Measurements from ENCODE around the gene CYP51A1. TPM values are rescaled to one million over a fixed set of nuclear protein-coding genes. Genes with fewer than 3 reads are reported as not detected.

Gene CYP51A1
- total and polyA plus RNA-seq, 4 donors, result 9.4 to 38.4 (median 22.9) TPM

DNA sequence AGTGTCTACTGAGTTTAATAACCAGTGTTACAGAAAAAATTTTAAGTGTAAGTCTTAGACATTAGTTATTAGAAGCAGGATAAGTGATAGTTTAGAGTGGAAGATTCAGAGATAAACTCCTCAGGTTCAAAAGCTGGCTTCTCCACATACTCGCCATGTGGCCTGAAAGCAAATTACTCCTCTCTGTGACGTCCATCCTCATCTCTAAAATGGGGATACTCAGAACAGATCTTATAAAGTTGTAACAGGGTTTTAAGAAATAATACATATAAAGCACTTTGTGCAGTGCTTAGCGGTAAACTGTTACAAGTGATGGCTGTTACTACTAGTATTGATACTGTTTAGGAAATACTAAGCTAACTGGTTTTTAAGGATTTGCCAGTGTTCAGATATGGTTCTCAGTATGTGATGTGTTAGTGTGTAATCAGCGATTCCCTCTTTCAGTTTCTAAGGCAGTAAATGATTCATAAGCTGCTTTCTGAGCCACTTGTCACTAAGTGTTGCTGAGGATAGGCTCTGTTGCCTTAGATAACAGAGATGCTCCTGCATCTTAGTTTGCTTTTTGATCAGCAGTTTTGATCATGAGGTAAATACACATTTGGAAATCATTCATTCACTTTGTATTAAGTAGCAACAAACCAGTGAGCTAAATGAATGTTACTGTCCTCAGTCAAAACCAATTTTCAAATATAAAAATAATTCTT is 58.7 kb downstream of the CYP51A1 start:
- ATAC-seq (ENCODE audit: low FRiP score) (no peak), DNase-seq (no peak)
- Histone ChIP-seq H3K27ac (ENCODE audit: low read depth in 1 of 2, low read length in 2 of 2) (no peak overlapping the region), H3K36me3 (ENCODE audit: control insufficient read depth in 1 of 2, insufficient read depth in 2 of 2, low read length in 1 of 2) (no peaks in the 10 kb centered on the region), H3K4me3 (ENCODE audit: low read length in 2 of 2) (no peak overlapping the region), H3K4me1 (ENCODE audit: control insufficient read depth in 1 of 2, insufficient read depth in 2 of 2, low read length in 2 of 2) (no peaks in the 10 kb centered on the region), H3K27me3 (ENCODE audit: control insufficient read depth in 1 of 2, insufficient read depth in 2 of 2, low read length in 1 of 2) (no peaks in the 10 kb centered on the region), H3K9me3 (ENCODE audit: control insufficient read depth, low read length) (no peaks in the 10 kb centered on the region)
- intact Hi-C loops (cut with DNase I), result no loop called here
- WGBS, 2 donors, result 86 to 91% methylated on average over 4 of the region's 4 CpGs

DNA sequence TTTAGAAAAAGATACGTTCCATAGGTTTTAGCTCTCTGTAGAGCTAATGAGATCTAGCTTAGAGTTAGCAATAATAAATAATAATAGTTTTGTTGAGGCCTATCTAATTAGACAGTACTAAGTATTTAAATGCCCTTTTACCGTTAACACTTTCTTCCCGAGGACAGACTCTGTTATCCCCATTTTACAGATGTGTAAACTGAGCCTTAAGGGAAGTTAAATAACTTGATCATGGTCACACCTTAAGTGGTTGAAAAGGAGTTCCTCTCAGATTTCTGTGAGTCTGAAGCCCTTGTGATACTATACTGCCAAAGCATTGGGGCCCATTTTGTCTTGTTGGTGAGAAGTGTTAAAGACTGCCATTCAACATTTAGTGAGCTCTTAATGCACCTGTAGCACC is 61.6 kb downstream of the CYP51A1 start:
- DNase-seq (no peak), ATAC-seq (ENCODE audit: low FRiP score) (no peak)
- H3K27me3 ChIP-seq (ENCODE audit: control insufficient read depth in 1 of 2, insufficient read depth in 2 of 2, low read length in 1 of 2), result no peaks in the 10 kb centered on the region
- 97 to 98% methylated on average over 3 of the region's 3 CpGs for WGBS, 2 donors
- no peak overlapping the region for H3K4me3 ChIP-seq (ENCODE audit: low read length in 2 of 2)
- no peak overlapping the region for H3K27ac ChIP-seq (ENCODE audit: low read depth in 1 of 2, low read length in 2 of 2)
- H3K9me3 ChIP-seq (ENCODE audit: control insufficient read depth, low read length), result no peaks in the 10 kb centered on the region
- intact Hi-C loops (cut with DNase I), result no loop called here
- no peaks in the 10 kb centered on the region for H3K4me1 ChIP-seq (ENCODE audit: control insufficient read depth in 1 of 2, insufficient read depth in 2 of 2, low read length in 2 of 2)
- H3K36me3 ChIP-seq (ENCODE audit: control insufficient read depth in 1 of 2, insufficient read depth in 2 of 2, low read length in 1 of 2), result no peaks in the 10 kb centered on the region

DNA sequence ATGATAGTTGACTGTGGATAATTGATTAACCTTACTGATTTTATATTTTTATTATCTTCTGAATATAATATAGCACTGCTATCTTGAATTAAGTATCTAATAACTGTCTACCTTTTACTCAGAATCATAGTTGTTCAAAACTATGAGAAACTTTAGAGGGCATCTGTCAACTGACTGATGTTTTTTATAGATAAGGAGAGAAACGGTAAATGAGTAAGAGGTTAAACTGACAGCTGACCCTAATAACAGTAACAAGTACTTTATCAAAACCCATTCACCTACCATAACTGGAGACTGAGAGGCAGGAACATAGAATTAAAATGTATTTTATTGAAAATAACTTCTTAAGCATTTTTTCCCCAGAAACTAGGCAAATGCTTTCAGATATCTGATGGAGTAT is 62.2 kb downstream of the CYP51A1 start:
- no peak for DNase-seq
- no peaks in the 10 kb centered on the region for H3K36me3 ChIP-seq (ENCODE audit: control insufficient read depth in 1 of 2, insufficient read depth in 2 of 2, low read length in 1 of 2)
- intact Hi-C loops (cut with DNase I), result no loop called here

DNA sequence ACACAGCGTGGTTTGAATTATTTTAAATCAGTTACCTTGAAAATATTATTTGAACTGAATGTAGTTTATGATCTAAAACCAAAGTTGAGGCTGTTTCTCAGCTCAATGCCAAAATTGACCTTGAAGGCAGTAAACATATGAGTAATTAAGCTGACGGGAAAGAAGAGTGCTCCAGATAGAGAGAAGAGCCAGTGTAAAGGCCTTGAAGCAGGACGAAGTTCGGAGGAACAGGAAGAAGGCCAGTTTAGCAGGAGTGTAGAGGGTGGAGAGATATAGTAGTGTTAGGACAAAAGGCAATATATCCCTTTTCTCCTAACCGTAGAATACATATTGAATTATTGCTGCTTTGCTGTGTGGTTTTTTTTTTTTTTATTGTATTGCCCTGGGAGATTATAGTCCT is 63.2 kb downstream of the CYP51A1 start:
- 87 to 89% methylated on average over 5 of the region's 5 CpGs for WGBS, 2 donors
- ATAC-seq (ENCODE audit: low FRiP score) (no peak), DNase-seq (no peak)
- Histone ChIP-seq H3K27ac (ENCODE audit: low read depth in 1 of 2, low read length in 2 of 2) (no peak overlapping the region), H3K9me3 (ENCODE audit: control insufficient read depth, low read length) (no peaks in the 10 kb centered on the region), H3K36me3 (ENCODE audit: control insufficient read depth in 1 of 2, insufficient read depth in 2 of 2, low read length in 1 of 2) (peaks cover 0 to 2% of the 10 kb centered on the region in 2 donors), H3K4me1 (ENCODE audit: control insufficient read depth in 1 of 2, insufficient read depth in 2 of 2, low read length in 2 of 2) (no peaks in the 10 kb centered on the region), H3K4me3 (ENCODE audit: low read length in 2 of 2) (no peak overlapping the region), H3K27me3 (ENCODE audit: control insufficient read depth in 1 of 2, insufficient read depth in 2 of 2, low read length in 1 of 2) (no peaks in the 10 kb centered on the region)
- intact Hi-C loops (cut with DNase I), result no loop called here

More for the DNA sequence above, 62.2 kb downstream of the CYP51A1 start:
- 72 to 73% methylated on average over 1 of the region's 1 CpG for WGBS, 2 donors
- Histone ChIP-seq H3K4me1 (ENCODE audit: control insufficient read depth in 1 of 2, insufficient read depth in 2 of 2, low read length in 2 of 2) (no peaks in the 10 kb centered on the region), H3K27ac (ENCODE audit: low read depth in 1 of 2, low read length in 2 of 2) (no peak overlapping the region), H3K9me3 (ENCODE audit: control insufficient read depth, low read length) (no peaks in the 10 kb centered on the region), H3K4me3 (ENCODE audit: low read length in 2 of 2) (no peak overlapping the region), H3K27me3 (ENCODE audit: control insufficient read depth in 1 of 2, insufficient read depth in 2 of 2, low read length in 1 of 2) (no peaks in the 10 kb centered on the region)
- no peak for ATAC-seq (ENCODE audit: low FRiP score)

DNA sequence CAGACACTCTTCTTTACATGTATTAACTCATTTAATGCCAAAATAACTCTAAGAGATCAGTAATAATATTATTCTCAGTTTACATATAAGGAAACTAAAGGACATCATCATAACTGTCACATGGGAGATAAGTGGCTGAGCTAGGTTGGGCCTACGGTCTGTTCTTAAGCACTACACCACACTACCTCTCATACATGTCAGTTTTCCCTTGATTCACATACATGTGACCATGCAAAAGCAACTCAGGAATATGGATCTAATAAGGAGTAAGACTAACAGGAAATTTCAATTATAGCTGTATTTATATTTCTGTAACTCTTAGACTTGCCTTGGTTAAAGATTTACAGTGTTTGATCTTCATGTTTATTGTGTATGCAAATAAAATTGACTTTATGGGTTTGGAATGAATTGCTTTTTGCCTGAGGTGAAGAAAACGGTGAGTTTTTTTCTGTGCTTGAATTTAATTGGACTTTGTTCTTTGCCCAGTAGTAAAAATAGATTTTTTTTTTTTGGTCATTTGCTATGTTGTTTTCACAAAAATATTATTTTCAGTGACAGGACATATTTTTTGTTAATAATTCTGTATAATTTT is 69.7 kb downstream of the CYP51A1 start:
- ATAC-seq (ENCODE audit: low FRiP score) (no peak), DNase-seq (no peak)
- Histone ChIP-seq H3K4me1 (ENCODE audit: control insufficient read depth in 1 of 2, insufficient read depth in 2 of 2, low read length in 2 of 2) (no peaks in the 10 kb centered on the region), H3K9me3 (ENCODE audit: control insufficient read depth, low read length) (no peaks in the 10 kb centered on the region), H3K27ac (ENCODE audit: low read depth in 1 of 2, low read length in 2 of 2) (no peak overlapping the region), H3K4me3 (ENCODE audit: low read length in 2 of 2) (no peak overlapping the region), H3K36me3 (ENCODE audit: control insufficient read depth in 1 of 2, insufficient read depth in 2 of 2, low read length in 1 of 2) (peaks cover 0 to 3% of the 10 kb centered on the region in 2 donors), H3K27me3 (ENCODE audit: control insufficient read depth in 1 of 2, insufficient read depth in 2 of 2, low read length in 1 of 2) (no peaks in the 10 kb centered on the region)
- 84% methylated on average over 2 of the region's 2 CpGs for WGBS, 2 donors
- intact Hi-C loops (cut with DNase I), result no loop called here

Other genes with a start within 250 kb of the CYP51A1 start
- gene AKAP9, start 193.6 kb downstream of the CYP51A1 start, total RNA-seq, result 10 to 100 TPM; 55.5 to 81.2 TPM
- gene AKAP9, start 193.6 kb downstream of the CYP51A1 start, polyA plus RNA-seq, result 10 to 100 TPM; 13.8 to 21.7 TPM
- gene LRRD1, start 44.7 kb upstream of the CYP51A1 start, total RNA-seq, result under 1 TPM in 1 of 2 donors, not detected in 1; 0.51 TPM
- not detected for gene LRRD1, start 44.7 kb upstream of the CYP51A1 start, polyA plus RNA-seq
- gene KRIT1, start 111.4 kb upstream of the CYP51A1 start, total RNA-seq, result 10 to 100 TPM; 36.3 to 65.2 TPM
- 10 to 100 TPM; 14.3 to 20.4 TPM for gene KRIT1, start 111.4 kb upstream of the CYP51A1 start, polyA plus RNA-seq
- 10 to 100 TPM; 71.0 to 75.1 TPM for gene ANKIB1, start 111.5 kb upstream of the CYP51A1 start, total RNA-seq
- 10 to 100 TPM; 12.0 to 17.0 TPM for gene ANKIB1, start 111.5 kb upstream of the CYP51A1 start, polyA plus RNA-seq

Measured in aorta (tissue), 5 donors.